Left renal pelvis (tissue), 4 donors: Measurements from ENCODE around the gene TNFSF8. TPM values are rescaled to one million over a fixed set of nuclear protein-coding genes. Genes with fewer than 3 reads are reported as not detected.

ENCODE experiments used
- DNase-seq, 4 donors: peaks; one replicate each; pipeline ENCODE4 v3.0.0-alpha.2; 2013; ENCODE audit warnings: low read depth in 4 of 4, low spot score in 3 of 4
- polyA plus RNA-seq, 4 donors: library from polyadenylated mRNA; unstranded; fragments of 120-200 nt; gene quantifications; one replicate each; pipeline ENCODE4 v1.2.1, GENCODE V29; 2013; ENCODE audit not compliant: insufficient read length in 4 of 4

TNFSF8 gene
- polyA plus RNA-seq, 4 donors: 0.41 to 1.1 (median 0.69) TPM

DNA sequence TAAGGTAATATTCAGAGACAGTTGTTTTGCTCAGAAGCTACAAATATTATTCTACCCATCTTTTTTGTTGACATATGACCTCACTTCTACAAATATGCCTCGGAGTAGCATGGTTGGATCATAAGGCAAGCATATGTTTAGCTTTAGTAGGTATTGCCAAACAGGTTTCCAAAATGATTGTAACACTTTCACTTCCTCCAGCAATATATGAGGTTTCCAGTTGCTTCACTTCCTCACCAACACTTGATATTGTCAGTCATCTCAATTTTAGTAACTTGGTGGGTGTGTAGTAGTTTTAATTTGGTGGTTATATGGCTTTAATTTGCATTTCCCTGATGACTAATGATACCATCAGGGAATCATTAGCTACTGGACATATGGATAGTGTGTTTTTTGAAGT lies 46.7 kb downstream of the TNFSF8 start:
- no peak for DNase-seq

DNA sequence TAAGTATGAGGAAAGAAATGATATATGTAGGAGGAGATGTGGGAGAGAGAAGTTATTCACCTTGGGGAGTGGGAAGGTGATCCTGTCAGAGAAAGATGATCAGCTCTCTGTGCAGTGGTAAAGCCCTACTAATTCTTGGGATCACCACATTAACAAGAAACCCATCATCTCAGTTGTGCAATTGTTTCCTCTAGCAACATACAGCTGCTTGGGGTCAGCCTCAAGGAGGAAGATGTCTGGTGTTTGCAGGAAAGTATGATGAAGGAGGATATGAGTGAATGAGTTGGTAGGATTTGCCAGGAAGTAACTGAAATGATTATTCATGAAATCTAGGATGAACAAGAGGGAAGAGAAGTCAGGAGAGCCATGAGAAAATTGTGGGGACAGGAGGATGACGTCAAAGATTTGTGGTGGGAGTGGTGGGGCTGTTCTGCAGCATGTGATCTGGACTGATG lies 50.1 kb downstream of the TNFSF8 start:
- DNase-seq: no peak

DNA sequence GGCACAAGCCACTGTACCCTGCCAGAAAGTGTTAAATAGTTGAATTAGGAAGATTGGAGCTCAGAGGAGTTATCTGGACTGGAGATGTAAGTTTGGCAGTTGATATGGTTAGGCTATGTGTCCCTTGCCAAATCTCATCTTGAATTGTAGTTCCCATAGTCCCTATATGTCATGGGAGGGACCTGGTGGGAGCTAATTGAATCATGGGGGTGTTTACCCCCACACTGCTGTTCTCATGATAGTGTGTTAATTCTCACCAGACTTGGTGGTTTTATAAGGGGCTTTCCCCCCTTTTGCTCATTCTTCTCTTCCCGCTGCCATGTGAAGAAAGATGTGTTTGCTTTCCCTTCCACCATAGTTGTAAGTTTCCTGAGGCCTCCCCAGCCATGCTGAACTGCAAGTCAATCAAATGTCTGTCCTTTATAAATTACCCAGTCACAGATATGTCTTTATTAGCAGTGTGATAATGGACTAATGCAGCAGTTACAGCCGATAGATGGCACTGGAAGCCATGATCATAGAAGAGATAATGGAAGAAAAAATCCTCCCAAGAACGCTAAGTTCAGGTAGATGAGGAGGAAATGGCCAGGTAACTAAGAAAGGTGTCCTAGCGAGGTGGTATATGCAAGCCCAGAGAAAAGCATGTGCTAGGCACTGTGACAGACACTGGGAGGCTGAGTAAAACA lies 51.4 kb downstream of the TNFSF8 start:
- no peak for DNase-seq

- no peak for DNase-seq
Measured at GRCh38 chr9:114869845-114870244, 60.5 kb downstream of the TNFSF8 start.

GRCh38 chr9:114869378-114869777 lies 61.0 kb downstream of the TNFSF8 start:
- no peak for DNase-seq

DNA sequence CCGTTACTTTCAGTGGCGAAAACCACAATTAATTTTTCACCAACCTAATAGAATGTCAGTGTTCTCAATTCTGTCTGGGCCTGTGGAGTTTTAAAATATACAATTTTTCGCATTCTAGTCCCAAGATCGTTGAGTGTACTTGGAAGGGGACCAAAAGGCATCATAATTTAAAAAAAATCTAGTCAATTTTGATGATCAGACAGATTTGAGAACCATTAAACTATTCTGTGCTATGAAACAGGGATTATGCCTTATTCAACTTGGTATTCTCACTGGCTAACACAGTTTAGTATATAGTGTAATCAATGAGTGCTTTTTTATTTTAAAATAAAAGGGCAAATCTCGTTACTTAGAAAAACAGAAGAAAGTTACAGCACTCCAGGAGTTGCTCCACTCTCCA lies 63.1 kb downstream of the TNFSF8 start:
- no peak for DNase-seq

DNA sequence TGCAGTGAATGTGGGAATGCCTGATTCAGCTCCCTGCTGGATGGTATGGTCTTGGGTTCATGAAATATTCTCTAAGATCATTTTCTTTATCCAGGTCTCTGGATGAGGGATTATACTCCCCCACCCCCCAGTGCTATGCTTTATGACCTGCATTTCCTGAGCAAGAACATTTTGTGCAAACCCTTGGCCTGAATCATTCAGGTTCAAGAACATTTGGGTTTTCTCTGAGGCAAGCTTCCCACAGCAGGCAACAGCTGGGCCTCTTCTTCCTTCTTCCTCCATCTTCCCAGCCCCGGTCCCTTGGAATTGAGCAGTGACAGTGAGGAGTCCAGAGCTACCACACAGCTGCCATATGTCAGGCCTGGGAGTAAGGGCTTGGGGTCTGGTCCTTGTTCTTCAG lies 65.9 kb downstream of the TNFSF8 start:
- peak in 3 of 4 donors; percentile 16 to 29 (median 21) for DNase-seq

DNA sequence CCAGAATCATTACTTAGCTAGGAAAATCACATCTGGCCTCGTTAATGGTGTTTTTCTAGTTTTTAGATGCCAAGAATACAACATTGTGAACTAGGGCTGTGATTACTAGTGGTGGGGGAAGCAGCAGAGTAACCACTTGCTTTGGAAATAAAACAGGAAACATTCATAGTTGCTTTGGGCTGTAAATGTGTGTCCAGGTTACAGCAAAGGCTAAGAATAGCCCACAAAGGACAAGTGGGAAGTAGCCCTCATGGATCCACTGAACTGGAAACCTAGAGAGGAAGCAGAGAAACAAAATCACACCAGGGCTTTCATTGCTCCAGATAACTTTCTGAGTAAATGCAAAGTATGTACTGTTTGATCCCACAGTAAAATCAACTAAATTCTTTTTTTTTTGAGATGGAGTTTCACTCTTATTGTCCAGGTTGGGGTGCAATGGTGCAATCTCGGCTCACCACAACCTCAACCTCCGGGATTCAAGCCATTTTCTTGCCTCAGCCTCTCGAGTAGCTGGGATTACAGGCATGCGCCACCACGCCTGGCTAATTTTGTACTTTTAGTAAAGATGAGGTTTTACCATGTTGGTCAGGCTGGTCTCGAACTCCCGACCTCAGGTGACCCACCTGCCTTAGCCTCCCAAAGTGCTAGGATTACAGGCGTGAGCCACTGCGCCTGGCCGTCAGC lies 68.3 kb downstream of the TNFSF8 start:
- no peak for DNase-seq

GRCh38 chr9:114861273-114861672 lies 69.1 kb downstream of the TNFSF8 start:
- DNase-seq: no peak

DNA sequence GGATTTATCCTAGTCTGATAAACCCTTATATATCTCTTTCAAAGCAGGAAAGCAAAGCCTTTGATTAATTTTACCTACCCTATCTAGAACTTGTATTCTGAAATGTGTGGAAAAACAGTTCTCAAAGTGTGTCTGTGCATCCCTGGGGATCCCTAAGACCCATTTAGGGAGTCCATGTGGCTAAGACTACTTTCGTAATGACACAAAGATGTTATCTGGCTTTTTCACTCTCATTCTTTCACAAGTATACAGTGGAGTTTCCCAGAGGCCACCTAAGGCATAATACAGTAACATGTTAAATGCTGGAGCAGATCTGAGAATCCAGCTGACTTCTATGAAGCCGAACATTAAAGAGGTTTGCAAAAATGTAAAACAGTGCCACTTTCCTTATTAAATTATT lies 70.2 kb downstream of the TNFSF8 start:
- no peak for DNase-seq

DNA sequence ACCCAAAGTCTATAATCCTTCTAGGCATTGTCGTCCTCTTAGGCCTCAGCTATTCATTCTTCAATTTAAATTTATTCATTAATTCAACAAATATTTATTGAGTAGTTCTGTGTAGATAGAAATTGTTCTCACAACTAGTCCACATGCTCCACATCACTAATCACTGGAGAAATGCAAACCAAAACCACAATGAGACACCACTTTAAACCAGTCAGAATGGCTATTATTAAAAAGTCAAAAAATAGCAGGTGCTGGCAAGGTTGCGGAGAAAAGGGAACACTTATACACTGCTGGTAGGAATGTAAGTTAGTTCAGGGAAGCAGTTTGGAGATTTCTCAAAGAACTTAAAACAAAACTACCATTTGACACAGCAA lies 73.5 kb downstream of the TNFSF8 start:
- no peak for DNase-seq

- DNase-seq: no peak
Measured at GRCh38 chr9:114856215-114856941, 74.0 kb downstream of the TNFSF8 start.

- DNase-seq: no peak
Measured at GRCh38 chr9:114855488-114855887, 74.9 kb downstream of the TNFSF8 start.

- DNase-seq: no peak
Measured at GRCh38 chr9:114854736-114855355, 75.5 kb downstream of the TNFSF8 start.

GRCh38 chr9:114853071-114853855 lies 77.1 kb downstream of the TNFSF8 start:
- DNase-seq: no peak

GRCh38 chr9:114852050-114852594 lies 78.3 kb downstream of the TNFSF8 start:
- DNase-seq: no peak

DNA sequence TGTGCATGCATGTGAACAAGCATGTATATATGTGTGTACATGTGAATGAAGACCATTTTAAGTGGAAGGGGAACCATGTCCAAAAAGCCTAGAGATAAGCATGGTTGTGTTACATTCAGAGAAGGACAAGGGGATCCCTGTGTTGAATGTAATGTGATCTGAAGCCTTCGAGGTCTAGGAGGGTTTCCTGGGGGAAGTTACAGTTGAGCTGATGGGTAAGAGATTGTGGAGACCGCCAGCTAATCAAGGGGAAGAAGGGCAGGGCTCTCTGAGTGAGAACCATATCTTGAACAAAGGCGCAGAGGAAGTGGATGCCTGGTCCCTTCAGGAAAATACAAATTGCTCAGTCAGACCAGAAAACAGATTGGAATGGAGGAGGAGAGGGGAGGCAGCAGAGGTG lies 79.1 kb downstream of the TNFSF8 start:
- DNase-seq: no peak
